DMS 273 (cell line): ENCODE measurements around the gene UGP2.
"Not testable (repeated sequence)": the region's sequence is repeated elsewhere in the genome, so short reads cannot be mapped to it uniquely, and the experiment has no call there.

Source experiments
- DNase-seq: peaks from one replicate; lab custom pipeline; 2025; ENCODE audit not compliant: unreplicated experiment; lab: John Stamatoyannopoulos, UW

Gene UGP2

DNA sequence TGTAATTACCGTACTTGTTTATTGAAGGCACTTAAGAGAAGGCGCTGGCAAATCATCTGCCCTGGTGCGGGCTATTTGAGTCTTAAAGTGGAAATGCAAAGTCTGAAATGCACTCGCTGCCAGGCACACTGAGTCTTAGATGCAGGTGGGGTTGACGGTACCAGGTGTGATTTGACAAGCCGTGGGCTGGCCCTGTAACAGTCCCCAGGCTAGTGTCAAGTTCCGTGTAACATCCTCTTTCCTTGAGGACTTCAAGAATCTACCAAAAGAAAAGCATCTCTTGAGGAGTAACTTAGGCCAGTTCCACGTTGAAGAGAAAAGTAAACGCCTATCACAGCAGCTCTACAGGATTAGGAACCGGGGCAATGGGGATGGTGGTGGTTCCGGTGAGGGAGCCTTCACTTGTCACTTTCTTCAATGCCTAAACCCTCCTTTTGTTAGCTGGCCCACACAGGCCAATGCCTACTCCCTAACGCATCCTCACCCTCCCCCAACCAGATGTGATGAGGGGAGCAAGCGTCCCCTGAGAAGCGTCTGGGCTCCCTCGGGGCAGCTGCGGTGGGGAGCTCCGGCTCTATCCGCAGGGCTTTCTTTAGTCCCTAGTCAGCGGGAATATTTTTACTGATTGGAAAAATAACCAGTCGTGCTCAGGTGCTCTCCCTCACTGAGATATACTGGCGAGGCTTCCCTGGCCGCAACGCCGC, 1.5 kb upstream of the UGP2 start:
- peak; percentile 78 for DNase-seq

DNA sequence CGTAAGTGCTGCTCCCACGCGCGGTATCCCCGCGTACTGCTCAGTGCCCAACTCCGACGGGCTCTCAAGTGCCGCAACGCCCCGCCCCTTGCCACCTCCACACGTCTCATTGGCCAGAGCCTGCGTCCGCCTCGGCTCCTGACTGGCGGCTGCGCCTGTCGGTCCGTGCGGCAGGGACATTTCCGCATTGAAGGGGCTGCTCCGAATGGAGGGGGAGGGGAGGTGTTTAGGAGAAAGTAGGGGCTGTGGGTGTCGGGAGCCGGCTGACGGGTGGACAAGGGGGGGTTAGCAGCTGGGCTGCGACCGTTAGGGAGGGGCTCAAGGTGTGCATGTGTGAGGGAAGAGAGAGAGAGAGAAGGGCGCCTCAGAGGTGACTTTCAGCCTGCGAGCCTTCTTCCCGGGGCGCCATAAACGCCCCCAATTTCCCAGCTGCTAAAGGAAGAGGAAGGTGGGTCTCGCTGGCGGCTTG, 877 bp upstream of the UGP2 start:
- peak; percentile 99 for DNase-seq

DNA sequence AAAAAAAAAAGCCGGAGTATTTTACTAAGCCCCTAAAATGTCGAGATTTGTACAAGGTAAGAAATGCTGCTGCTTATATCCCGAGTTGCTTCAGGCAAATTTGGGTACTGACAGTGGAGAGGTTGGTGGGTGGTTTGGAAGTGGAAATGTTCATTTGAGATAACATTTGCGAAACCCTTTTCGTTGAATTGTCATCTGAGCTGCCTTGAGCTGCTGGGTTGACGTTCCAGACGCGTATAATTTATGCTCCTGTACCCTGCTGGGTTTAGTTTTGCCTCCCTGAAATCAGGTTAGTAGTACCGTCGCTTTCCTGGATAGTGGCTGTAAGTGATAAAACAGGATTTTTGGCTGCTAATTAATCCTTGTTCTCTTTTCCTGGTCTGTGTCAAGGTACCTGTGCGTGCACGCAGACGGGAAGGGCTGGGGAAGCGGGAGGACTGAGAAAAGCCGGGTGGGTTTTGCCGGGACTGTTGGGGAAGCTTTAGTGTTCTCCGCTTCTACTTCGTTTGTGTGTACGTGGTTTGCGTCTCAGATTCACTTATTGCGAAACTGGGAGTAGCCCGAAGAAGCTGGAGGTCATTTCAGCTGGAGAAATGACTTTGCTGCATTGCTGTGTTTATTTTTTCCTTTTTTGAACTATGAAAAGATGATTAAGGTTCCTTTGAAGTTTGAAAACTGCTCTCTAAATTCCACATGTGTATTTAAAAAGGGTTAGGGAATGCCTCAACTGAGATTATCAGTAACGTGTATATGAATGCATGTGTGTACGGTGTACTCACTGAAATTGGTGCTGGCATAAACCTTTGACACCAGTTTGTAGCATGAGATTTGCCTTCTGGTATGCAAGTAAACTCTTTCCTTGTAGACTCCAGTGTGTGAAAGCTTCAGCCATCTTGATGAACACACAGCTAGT, 709 bp downstream of the UGP2 start:
- peak; percentile 56 for DNase-seq

- no peak for DNase-seq
Measured at GRCh38 chr2:63843093-63843492, 1.4 kb downstream of the UGP2 start.

DNA sequence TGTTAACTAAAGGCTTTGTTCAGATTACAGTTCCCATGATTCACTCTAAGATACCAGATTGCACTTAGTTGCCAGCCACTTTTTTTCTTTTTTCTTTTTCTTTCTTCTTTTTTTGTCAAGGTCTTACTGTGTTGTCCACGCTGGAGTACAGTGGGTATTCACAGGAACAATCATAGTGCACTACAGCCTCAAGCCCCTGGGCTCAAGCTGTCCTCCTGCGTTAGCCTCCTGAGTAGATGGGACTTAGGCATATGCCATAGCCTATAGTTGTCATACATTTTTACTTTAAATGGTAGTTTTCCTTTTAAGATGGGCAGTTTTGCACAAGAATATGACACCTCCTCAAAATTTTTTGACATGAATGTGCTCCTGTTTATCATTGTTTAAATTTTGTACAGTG, 2.1 kb downstream of the UGP2 start:
- no peak for DNase-seq

GRCh38 chr2:63844616-63845015, 2.9 kb downstream of the UGP2 start:
- no peak for DNase-seq

DNA sequence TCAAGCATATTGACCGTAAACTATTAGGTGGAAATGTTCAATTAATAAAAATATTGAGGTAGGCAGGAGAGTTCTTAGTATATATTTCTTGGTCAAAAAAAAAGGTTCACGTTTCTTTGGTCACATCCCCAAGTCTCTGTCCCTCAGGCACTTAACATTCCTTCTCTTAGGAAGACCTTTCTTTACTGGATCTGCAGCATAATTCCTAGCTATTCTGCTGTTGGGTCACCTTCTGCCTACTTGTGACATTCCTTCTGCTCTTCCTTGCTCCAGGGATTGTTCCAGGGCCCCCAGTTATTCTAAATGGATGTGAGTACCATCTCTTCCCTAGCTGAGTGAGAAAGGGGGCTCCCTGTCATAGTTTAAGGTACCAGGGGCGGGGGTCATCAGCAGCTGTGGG, 4.2 kb downstream of the UGP2 start:
- DNase-seq = no peak

DNA sequence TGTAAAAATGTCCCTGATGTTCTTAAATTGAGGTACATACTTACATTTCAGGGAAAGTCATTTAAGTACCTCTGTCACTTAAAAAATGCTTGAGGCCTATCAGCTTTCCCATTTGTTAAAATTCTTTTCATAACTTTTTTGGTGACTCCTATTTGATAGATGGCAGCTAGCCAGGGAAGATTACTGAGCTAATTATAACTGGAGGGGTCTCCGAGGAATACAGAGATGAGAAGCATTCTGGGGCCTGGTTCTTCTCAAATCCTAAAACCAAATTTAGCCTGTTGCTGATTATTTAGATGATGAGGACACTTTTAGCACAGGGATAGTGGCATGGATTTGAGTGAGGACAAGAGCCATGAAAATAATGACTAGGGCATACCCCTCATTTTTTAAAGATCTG, 4.8 kb downstream of the UGP2 start:
- DNase-seq = no peak

DNA sequence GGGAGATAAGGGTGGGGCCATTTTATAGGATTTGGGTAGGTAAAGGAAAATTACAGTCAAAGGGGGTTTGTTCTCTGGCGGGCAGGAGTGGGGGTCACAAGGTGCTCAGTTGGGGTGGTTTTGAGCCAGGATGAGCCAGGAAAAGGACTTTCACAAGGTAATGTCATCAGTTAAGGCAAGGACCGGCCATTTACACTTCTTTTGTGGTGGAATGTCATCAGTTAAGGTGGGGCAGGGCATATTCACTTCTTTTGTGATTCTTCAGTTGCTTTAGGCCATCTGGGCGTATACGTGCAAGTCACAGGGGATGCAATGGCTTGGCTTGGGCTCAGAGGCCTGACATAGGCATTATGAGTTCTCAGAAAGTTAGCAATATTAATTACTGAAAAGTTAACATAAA, 5.9 kb downstream of the UGP2 start:
- DNase-seq = not testable (repeated sequence)

DNA sequence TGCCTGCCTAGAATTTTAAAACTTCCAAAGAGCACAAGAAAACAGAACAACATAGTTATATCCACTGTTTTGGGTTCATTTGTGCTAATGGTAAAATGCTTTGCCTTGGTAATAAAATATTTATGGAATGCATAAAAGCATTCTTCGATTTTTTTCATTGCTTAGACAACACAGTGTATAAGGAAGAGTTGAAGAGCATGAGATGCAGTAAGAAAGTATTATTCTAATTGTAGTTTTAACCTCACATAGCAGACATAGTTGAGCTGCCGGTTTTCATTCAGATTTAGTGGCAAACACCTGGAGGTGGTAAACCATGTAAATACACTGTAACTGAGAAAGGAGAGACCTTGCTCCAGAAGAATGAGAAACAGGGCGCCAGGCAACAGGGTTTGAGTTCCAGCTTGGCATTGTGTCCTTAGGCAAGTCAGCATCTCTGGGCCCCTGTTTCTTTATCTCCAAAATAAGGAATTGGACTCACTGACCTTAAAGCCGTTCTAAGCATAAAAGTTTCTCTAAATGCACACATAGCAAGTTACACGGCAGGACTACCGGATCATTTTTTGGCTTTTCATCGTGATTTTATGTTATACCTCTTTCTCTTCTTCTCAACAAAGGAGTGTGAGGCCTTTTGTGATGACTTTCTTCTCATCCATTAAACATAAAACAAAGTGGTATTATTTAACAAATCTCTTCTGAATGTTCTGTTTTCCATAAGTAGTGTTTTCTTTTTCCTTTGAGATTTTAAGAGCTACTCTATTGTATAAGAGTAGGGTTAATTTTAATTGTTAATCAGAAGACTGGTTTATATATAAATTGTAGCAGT, 7.9 kb downstream of the UGP2 start:
- no peak for DNase-seq

GRCh38 chr2:63850204-63850571, 8.5 kb downstream of the UGP2 start:
- no peak for DNase-seq

GRCh38 chr2:63850649-63851048, 9.0 kb downstream of the UGP2 start:
- DNase-seq = no peak

DNA sequence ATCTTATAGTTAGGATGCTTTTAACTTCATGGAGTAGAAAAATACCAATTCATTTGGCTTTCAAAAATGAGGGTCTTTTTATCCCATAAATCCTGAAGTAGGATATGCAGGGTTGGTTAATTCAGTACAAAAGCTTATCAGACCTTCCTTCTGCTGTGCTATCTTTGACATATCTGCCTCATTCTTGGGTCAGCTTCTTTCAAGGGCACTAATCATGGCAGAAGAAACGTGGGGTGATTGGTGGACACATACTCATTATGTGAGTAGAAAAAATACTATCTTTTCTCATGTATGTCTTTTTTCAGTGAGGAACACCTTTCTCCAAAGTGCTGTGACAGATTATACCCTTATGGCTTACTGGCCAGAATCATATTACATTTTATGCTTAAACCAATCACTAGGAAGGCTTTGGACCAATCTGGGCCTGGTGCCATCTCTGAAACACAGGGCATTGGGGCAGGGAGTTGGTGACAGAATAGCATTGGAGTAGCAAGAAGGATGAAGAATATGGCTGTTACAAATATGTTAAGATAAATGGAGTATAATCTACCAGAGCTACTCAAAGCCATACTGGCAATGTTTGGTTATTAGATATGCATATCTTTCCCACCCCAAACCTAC, 10.1 kb downstream of the UGP2 start:
- DNase-seq = peak; percentile 25

DNA sequence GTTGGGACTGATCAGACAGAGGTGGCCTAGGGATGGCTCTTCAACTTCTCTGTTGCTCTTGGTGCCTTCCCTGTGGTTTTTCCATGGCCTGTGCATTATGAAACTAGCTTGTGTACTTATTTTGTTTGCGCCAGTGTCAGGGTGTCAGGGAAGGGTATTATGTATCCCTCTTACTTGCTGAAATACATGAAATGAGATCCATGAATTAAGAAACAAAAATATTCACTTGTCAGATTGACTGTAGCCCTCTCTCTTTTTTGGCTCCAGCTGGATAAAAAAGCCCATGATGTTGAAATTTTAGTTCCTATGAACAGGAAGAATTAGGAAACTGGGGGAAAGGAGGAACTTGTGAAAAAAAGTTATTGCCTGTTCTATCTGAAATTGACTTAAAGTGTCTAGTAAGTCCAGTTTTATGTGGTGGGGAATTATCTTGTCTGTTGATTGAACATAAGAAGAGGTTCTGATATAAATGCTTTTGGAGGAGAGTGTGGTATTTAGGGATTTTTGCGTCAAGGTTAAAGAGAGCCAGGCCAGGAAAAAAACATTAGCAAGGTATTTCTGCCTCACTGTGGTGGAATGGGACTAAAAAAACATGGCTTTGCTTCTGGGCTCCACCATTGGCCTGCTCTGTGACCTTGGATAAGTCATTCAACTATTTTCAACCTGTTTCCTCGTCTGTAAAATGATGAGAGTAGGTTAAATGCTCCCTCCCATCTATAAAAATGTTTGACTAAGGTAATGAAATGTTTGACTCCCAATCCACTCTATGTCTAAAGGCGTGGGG, 12.0 kb downstream of the UGP2 start:
- no peak for DNase-seq

GRCh38 chr2:63855418-63856302, 14.0 kb downstream of the UGP2 start:
- DNase-seq = no peak

GRCh38 chr2:63856303-63856603, 14.6 kb downstream of the UGP2 start:
- no peak for DNase-seq

DNA sequence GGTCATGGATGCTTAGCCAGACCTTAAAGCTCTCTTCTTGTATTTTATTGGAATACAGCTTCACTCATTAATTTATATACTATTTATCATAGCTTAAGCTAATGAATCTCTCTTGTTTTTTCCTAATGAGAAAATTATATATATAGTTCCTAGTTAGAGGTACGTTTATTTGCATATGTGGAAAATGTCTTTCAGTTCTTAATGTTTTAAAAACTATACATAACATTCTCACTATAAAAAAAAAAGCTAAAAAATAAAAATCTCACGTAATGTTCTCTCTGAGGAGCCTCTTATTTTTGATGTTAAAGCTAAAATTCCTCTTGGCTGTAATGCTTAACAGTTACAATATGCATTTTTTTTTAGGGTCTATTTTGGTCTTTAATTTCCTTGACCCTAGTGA, 16.6 kb downstream of the UGP2 start:
- DNase-seq = no peak

DNA sequence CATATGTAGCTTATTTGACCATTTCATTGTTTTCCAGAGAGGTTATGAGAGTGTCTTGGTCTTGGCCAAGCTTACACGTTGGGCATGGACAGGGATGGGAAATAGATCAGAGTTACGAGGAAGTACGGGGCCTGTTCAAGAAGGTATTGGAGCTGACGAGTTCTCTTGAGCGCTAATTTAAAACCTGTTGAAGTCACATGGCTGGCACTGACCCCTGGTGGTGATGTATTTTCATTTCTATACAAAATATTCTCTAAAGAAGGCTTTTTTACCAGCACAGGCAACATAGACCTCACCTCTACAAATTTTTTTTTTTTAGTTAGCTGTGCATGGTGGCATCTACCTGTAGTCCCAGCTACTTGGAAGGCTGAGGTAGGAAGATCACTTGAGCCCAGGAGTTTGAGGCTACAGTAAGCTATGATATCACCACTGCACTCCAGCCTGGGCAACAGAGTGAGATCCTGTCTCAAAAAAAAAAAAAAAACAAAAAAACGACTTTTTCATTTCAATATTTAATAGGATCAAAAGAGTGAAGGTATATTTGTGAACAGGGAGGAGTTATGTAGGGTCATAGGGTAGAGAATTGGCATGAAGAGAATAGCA, 19.6 kb downstream of the UGP2 start:
- DNase-seq = peak; percentile 61

- no peak for DNase-seq
Measured at GRCh38 chr2:63862806-63863205, 21.1 kb downstream of the UGP2 start.
